ENCODE results near the gene PALLD.
"Not testable (repeated sequence)": the region's sequence is repeated elsewhere in the genome, so short reads cannot be mapped to it uniquely, and the experiment has no call there.

GRCh38 chr4:168513826-168514225 lies 17.0 kb downstream of the PALLD start:
- not testable (repeated sequence) for TF ChIP-seq CTCF, POLR2A (IDR thresholded peaks at IDR 0.05)
